AG10803 (cell line): ENCODE measurements around the gene RLN1.

ENCODE experiments used
- DNase-seq: peaks from one replicate; pipeline ENCODE4 v3.0.0; 2010; ENCODE audit warnings: low read depth
- H3K4me3 ChIP-seq: 2 replicates; pipeline ENCODE4 v1.5.1; 2011; ENCODE audit warnings: mild to moderate bottlenecking, low read length, control low read depth
- CTCF ChIP-seq: conservative IDR thresholded peaks from 2 replicates; pipeline ENCODE4 v1.5.1; 2011; ENCODE audit warnings: mild to moderate bottlenecking, low read length, control low read depth, inconsistent platforms

The RLN1 gene

GRCh38 chr9:5286262-5286661 lies 53.4 kb downstream of the RLN1 start:
- TF ChIP-seq CTCF: no peak
- no peak for DNase-seq
- H3K4me3 ChIP-seq: no peak overlapping the region
